HL-60/S4 treated with phorbol 12-myristate 13-acetate at 8.2 ng/mL for 4 days and 3 days (cell line): Measurements from ENCODE around the gene DHDDS.
"Not testable (repeated sequence)": the region's sequence is repeated elsewhere in the genome, so short reads cannot be mapped to it uniquely, and the experiment has no call there.

ENCODE experiments used
- in situ Hi-C: fragments of 300-500 bp; cut with MboI; formaldehyde crosslinking; loops from 2 replicates; pipeline ENCODE4 v1.15.0; 2022; ENCODE audit warnings: low sequenced_read_pairs

DHDDS gene

DNA sequence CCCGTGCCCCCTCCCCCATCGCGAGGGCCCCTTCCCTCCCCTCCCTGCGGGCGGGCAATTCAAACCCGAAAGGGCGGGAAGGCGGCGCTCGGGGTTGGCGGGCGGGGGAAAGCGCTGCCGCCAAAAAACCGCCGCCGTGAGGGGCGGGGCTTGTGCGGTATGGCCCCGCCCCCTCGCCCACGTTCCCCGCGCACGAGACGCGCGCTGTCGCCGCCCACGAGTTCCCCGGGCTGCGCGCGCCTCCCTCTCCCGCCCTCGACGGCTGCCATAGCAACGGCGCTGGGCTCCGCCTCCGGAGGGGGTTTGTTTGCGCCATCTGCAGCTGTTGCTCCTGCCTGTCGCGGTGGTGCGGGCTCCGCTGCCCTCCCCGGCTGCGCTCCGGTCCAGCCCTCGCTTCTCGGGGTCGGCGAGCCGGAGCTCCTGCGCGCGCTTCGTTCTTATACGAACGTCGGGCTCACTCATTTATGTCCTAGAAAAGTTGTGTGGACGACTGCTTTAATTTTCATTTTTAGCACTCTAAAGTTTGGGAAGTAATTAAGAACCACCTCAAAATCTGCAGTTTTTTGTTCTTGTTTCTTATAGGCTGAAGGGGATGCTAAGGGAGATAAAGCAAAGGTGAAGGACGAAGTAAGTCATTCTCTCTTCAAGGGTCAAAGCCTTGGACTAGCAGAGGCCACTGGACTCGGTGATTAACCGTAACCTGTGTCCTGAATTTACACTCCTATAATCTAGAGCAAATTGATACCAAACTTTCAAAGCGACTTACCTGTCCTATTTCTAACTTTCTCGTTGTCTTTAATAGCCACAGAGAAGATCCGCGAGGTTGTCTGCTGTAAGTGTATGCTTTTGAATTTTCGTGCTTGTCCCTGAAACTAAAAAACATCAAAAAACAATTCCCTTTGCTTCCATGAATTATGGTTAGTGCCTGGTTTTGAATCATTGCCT is 41.1 kb downstream of the DHDDS start:
- in situ Hi-C loops: no loop called here

DNA sequence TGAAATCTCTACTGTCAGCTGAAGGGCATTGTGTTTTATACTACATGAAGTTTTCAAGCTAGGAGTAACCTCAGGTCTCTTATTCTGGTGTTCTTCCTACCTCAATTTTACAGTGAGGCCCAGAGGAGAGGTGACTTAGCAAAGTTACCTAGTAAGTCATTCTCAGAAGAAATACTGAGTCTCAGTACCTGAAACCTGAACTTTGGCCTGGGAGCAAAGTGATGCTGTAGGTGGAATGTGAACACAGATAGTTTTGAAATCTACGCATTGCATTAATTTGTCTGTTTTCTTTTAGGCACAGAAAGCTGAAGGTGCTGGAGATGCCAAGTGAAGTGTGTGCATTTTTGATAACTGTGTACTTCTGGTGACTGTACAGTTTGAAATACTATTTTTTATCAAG is 42.7 kb downstream of the DHDDS start:
- in situ Hi-C loops: no loop called here

DNA sequence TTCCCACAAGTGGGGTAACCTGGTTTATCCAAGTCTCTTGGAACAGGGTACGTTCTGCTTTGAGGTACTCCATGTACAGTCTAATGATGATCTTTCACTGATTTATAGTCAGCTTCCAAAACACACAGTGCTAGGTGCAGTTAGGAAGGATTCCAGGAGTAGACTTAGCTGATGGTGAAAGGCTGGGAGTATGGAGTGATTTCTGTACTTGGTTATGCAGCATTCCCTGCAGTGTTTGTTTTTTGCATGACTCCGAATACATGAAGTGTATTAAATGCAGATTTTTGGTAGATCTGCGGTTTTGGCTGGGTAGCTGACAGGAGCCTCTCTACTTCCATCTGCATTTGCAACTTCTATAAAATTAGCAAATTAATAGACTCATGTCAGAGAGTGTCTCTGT is 43.9 kb downstream of the DHDDS start:
- in situ Hi-C loops: no loop called here

DNA sequence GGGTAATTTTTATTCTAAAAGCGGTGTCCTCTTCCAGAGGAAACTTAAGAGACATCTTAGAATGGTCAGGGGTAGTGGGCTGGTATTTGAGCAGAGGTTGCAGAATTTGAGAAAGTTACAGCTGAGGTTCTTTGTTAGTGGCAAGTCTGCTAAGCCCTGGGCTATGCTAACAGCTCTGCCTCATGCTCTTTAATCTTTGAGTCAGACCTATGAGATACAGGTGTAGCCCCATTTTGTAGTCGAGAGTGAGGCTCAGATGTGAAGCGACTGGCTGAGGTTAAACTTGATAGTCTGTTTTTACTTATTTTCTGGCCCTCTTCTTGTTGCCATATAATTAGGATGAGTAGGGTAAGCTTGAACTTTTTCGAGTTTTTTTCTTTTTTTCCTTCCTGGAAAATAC is 44.8 kb downstream of the DHDDS start:
- in situ Hi-C loops: no loop called here

DNA sequence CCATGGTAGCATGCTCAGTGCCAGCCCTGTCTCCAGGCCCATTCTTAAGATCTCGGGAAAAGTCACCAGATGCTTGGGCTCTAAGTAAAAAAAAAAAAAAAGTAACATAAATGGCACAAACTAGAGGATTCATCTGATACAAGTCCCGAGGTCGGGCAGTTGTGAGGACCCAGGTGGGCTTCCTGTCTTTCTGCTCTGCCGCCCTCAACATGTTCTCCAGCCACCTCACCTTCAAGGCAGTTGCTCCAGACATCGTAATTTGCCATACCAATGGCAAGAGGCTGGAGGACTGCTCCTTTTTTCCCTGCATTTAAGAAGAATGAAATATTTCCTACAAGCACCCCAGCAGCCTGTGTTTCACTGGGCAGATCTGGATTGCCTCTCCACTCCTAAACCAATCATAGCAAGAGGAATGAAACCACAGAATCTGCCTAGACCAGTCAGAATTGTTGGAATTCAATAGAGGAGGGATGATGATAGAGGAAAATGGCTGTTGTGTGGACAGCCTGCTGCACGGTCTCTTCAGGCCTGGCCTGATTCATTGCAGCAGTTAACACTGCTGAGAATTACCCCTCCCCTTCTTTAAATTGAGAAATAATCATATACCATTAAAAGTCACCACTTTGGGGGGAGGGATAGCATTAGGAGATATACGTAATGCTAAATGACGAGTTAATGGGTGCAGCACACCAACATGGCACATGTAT is 45.5 kb downstream of the DHDDS start:
- in situ Hi-C loops: no loop called here

DNA sequence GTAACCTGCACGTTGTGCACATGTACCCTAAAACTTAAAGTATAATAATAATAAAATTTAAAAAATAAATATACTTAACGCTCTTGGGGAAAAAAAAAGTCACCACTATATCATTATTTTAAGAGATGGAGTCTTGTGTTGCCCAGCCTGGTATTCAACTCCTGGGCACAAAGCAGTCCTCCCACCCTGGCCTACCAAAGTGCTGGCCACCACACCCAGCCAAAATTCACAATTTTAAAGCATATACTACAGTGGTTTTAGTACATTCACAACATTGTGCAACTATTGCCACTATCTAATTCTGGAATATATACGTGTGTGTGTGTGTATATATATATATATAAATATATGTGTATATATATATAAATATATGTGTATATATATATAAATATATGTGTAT is 46.0 kb downstream of the DHDDS start:
- in situ Hi-C loops: no loop called here

DNA sequence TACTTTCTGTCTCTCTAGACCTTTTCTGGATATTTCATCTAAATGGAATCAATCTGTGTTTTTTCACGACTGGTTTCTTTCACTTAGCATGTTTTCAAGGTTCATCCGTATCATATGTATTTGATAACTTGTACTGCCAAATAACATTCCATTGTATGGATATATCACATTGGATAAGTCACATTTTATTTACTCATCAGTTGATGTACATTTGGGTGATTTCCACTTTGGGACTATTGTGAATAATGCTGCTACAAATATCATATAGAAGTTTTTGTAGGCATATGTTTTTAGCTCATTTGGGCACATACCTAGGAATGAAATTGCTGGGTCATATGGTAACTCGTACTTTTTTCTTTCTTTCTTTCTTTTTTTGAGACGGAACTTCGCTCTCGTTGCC is 46.9 kb downstream of the DHDDS start:
- in situ Hi-C loops: no loop called here

DNA sequence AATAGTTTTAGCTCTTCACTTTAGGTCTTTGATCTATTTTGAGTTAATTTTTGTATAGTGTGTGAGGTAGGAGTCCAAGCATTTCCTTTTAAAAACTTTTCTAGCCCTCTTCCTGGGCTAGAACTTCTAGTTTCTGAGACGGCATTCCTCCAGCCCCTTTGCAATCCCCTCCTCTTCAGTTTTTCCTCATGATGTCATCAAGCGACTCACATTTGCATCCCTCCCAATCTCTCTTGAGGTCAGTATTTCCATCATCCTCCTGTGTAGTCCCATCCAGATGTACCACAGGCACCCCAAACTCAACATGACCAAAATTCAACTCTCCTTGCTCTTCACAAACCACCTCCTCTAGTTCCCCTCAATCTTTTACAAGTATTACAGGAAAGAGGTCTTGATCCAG is 50.8 kb downstream of the DHDDS start:
- in situ Hi-C loops: no loop called here

DNA sequence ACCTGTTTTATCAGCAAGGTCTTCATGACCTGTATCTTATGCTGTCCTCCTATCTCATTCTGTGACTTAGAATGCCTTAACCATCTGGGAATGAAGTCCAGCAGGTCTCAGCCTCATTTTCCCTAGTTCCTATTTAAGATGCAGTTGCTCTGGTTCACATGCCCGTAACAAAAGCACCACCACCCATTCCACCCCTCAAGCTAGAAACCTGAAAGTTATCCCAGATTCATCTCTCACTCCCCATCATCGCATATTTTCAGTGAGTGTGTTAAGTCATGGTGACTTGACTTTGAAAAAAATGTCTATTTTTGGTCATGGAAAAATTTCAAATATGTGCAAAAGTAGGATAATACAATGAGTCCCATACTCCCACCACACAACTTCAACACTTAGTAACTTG is 51.9 kb downstream of the DHDDS start:
- in situ Hi-C loops: no loop called here

DNA sequence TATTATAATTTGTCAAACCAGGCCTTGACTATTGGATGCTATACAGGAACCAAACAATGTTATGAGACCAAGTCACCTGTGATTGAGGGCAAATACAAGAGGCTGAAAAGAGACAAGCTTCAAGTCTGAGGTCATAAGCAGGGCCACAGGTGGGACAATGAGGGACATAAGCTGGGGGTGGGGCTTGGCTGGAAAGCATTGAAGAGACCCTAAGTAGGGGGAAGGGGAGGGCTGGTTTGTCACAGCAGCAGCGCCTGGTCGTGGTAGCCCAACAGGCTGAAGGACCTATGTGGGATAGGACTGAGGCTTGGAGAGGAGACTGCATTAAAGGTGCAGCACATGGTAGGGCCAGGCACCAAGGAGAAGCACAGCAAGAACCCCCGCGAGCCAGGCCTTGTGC is 58.0 kb downstream of the DHDDS start:
- in situ Hi-C loops: no loop called here

DNA sequence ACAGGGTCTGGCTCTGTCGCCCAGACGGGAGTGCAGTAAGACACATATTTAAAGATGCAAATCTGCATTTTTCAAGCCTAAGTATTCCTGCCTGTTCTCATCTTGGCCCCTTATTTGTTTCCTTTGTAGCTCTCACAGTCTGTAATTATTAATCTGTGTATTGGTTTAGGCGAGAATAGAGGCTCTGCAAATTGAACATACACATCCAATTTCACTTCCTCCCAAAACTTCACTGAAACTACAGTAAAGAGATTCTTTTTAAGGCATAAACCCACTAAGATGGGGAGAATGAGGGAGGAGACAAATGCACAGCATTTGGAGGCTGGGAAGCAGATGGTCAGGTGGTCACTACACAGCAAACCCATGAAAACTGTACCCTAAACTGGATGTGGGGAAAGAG is 61.1 kb downstream of the DHDDS start:
- in situ Hi-C loops: no loop called here

DNA sequence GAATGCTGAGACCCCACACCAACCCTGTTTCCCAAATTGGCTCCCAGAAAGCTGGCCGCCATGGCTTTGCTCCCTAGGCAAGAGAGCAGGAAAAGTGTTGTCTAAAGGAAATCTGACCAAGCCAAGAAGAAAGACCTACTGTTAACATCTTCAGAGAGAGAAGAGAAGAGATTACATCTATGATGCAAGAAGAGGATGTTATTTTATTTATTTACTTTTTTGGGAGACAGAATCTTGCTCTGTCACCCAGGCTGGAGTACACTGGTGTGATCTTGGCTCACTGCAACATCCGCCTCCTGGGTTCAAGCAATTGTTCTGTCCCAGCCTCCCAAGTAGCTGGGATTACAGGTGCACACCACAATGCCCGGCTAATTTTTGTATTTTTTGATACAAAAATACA is 61.8 kb downstream of the DHDDS start:
- in situ Hi-C loops: no loop called here

DNA sequence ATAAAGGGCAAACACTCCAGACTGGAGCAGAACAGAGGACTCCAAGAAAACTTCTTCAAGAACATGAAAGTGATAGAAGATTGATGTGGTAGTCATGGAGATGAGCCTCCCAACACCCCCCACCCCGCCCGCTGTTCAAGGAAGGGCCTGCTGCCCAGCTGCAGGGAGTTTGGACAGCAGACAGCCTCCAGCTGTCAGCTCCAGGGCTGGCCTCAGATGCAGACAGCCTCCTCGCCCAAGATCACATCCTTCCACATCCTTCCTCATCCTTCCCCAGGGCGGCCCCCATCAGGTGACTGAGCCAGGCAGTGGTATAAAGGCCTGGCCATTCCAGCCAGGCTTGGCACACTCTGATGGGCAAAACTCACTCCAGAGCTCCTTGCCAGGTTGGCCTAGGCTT is 64.7 kb downstream of the DHDDS start:
- in situ Hi-C loops: no loop called here

DNA sequence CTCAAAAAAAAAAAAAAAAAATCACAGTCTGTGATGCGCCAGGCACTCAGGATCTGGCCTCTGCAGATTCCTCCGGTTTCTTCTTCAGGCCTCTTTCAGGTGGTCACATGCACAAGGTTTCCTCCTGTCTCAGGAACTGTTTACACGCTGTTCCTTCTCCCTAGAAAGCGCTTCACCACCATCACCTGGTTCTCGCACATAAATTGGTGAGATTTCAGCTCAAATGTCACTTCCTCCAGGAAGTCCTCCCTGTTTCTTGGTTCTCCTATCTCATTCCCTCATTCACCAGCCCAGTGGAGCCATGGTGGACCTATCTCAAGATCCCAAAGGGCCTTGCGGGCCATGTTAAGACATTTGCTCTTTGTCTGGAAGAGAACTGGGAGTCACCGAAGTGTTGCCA is 66.8 kb downstream of the DHDDS start:
- in situ Hi-C loops: no loop called here

DNA sequence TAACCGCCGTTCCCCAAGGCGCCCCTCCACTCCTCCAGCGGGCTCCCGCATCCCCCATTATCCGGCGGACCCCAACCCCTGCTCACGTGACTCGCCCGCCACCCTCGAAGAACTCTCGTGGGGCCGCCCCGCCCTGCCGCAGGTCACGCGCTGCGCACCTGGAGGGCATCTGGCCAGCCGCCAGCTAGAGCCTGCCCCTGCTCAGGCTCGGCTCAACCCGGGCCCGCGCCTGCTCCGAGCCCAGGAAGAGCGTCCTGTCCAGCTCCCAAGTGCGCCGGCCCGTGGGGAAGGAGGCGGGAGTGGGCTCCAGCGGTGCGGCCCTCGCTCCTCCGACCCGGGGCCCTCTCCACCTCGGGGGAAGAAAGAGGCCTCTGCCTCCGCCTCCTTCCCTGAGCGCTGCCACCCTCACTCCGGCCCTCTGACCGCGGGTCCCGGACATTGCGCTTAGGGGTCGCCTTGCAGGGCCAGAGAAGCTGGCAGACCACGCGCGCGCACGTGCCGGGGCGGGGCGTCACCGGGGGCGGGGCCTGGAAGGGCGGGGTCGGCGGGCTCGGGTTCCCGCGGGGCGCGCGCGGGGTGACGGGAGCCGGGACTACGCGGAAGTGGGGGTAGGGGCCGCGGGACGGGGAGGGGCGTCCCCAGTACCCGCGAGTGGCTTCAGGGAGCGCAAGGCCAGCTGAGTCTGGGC is 68.5 kb downstream of the DHDDS start:
- in situ Hi-C loops: no loop called here

DNA sequence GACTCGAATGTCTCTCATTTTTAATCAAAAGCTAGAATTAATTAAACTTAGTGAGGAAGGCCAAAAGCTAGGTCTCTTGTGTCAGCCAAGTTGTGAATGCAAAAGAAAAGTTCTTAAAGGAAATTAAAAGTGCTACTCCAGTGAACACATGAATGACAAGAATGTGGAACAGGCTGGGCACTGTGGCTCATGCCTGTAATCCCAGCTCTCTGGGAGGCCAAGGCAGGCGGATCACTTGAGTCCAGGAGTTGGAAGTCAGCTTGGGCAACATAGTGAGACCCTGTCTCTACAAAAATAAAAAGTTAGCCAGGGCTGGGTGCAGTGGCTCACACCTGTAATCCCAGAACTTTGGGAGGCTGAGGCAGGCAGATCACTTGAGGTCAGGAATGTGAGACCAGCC is 78.6 kb downstream of the DHDDS start:
- in situ Hi-C loops: not testable (repeated sequence)

DNA sequence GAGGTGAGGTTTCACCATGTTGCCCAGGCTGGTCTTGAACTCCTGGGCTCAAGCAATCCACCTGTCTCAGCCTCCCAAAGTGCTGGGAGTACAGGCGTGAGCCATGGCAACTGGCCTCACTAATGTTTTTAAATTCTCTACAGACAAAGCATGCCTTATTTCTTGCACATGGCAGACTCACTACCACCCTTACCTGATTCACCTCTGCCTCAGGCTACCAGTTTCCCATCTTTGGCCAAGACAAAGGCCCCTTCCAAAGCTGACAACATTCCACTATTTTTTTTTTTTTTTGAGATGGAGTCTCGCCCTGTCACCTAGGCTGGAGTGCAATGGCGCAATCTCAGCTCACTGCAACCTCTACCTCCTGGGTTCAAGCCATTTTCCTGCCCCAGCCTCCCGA is 83.7 kb downstream of the DHDDS start:
- in situ Hi-C loops: not testable (repeated sequence)

DNA sequence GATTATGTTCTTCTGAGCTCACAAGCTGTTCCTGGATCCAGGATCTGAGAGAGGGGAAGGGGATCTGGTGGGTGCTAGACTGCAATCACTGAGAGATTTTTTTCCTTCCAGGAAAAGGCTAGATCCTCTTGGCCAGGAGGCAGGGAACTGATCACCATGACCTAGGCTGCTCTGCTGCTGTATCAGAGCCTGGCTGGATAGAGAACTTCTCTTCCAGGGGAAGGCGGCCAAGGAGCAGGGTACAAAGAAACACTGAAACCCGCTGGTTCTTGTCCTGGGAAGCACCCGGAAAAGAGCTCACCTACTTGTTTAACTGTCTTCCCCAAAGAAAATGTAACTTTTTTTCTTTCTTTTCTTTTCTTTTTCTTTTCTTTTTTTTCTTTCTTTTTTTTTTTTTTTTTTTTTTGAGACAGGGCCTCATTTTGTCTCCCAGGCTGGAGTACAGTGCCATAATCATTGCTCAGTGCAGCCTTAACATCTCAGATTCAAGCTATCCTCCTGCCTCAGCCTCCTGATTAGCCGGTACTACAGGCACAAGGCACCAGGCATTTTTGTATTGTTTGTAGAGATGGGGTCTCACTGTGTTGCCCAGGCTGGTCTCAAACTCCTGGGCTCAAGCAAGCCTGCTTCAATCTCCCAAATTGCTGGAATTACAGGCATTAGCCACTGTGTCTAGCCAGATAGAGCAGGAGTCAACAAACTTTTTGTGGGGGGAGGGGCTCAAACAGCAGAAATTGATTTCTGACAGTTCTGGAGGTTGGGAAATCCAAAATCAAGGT is 85.1 kb downstream of the DHDDS start:
- in situ Hi-C loops: no loop called here

DNA sequence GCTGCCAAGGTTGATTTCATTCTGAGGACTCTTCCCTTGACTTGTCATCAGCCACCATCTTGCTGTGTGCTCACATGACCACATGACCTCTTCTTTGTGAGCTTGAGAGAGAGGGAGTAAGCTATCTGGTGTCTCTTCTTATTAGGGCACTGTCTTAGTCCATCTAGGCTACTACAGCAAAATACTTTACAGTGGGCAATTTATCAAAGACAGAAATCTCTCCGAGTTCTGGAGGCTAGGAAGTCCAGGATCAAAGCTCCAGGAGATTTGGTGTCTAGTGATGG is 85.6 kb downstream of the DHDDS start:
- in situ Hi-C loops: no loop called here

DNA sequence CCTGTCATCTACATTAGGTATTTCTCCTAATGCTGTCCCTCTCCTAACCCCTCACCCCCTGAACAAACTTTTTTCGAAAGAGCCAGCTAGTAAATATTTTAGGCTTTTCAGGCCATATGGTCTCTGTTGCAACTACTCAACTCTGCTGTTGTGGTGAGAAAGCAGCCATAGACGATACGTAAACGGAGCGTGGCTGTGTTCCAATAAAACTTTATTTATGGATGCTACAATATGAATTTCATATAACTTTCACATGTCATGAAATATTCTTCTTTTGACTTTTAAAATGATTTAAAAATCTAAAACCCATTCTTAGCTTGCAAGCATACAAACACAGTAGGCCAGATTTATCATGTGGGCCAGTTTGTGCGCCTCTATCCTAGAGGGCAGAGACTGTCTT is 86.2 kb downstream of the DHDDS start:
- in situ Hi-C loops: no loop called here

DNA sequence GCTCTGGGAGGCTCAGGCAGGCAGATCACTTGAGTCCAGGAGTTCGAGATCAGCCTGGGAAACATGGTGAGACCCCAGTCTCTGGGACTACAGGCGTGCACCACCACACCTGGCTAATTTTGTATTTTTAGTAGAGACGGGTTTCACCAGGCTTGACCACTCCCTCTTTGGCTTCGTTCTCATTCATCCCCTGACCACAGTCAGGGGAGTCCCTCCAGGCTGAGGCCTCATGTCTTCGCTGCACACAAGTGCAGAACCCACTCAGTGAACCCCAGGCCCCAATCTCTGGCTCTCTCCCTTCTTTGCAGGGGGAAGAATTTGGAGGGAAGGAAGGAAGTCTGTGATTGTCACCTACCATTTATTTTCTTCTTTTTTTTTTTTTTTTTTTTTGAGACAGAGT is 88.2 kb downstream of the DHDDS start:
- in situ Hi-C loops: no loop called here
